GM23338 (cell line): Measurements from ENCODE around the gene DBT. TPM values are rescaled to one million over a fixed set of nuclear protein-coding genes. Genes with fewer than 3 reads are reported as not detected.
A peak's percentile ranks its signal among the peaks of the same experiment; 100 is the strongest.
"Not testable (repeated sequence)": the region's sequence is repeated elsewhere in the genome, so short reads cannot be mapped to it uniquely, and the experiment has no call there.

Source experiments
- ATAC-seq: fragments of 200-7000 bp; cut with Tn5 transposase; 3 replicates; pipeline ENCODE4 v1.9.1; 2020
- DNase-seq: peaks from one replicate; pipeline ENCODE4 v3.0.0-alpha.2; 2015; ENCODE audit warnings: low spot score
- H2AFZ ChIP-seq: fragments of 200-600 bp; sonication (generic); 2 replicates; pipeline ENCODE4 v1.8.0; 2016; ENCODE audit warnings: antibody characterized with exemption, mild to moderate bottlenecking, moderate library complexity
- H3F3A ChIP-seq: fragments of 200-600 bp; sonication (generic); replicated peaks from 2 replicates; pipeline ENCODE4 v1.8.0; 2017; ENCODE audit warnings: antibody characterized with exemption, mixed run types, low read depth
- H3K27ac ChIP-seq: fragments of 200-600 bp; sonication (generic); 2 replicates; pipeline ENCODE4 v1.6.1; 2016; ENCODE audit warnings: low read depth
- H3K27me3 ChIP-seq: fragments of 200-600 bp; sonication (generic); 2 replicates; pipeline ENCODE4 v1.8.0; 2016; ENCODE audit warnings: mild to moderate bottlenecking, mixed run types, moderate library complexity; ENCODE audit not compliant: insufficient read depth
- H3K36me3 ChIP-seq: fragments of 200-600 bp; sonication (generic); 2 replicates; pipeline ENCODE4 v1.8.0; 2016; ENCODE audit warnings: mild to moderate bottlenecking; ENCODE audit not compliant: insufficient read depth
- H3K4me1 ChIP-seq: fragments of 200-600 bp; sonication (generic); 2 replicates; pipeline ENCODE4 v1.8.0; 2016; ENCODE audit warnings: mild to moderate bottlenecking, moderate library complexity; ENCODE audit not compliant: insufficient read depth
- H3K4me2 ChIP-seq: fragments of 200-600 bp; sonication (generic); 2 replicates; pipeline ENCODE4 v1.7.1; 2017; ENCODE audit warnings: mixed run types
- H3K4me3 ChIP-seq: fragments of 200-600 bp; sonication (generic); 2 replicates; pipeline ENCODE4 v1.6.1; 2016; ENCODE audit warnings: mixed run types
- H3K79me2 ChIP-seq: fragments of 200-600 bp; sonication (generic); replicated peaks from 2 replicates; pipeline ENCODE4 v1.8.0; 2017; ENCODE audit warnings: mild to moderate bottlenecking; ENCODE audit not compliant: insufficient read depth
- H3K9me2 ChIP-seq: fragments of 200-600 bp; sonication (generic); 2 replicates; pipeline ENCODE4 v1.8.0; 2017; ENCODE audit not compliant: insufficient read depth
- H4K20me1 ChIP-seq: fragments of 200-600 bp; sonication (generic); replicated peaks from 2 replicates; pipeline ENCODE4 v1.8.0; 2017; ENCODE audit warnings: mild to moderate bottlenecking; ENCODE audit not compliant: insufficient read depth
- H3K27ac Mint-ChIP-seq: 2 replicates; pipeline ENCODE4 v1.8.0; 2020; ENCODE audit warnings: inconsistent platforms, mild to moderate bottlenecking, moderate library complexity, mixed read lengths
- H3K27me3 Mint-ChIP-seq: 3 replicates; pipeline ENCODE4 v1.8.0; 2022; ENCODE audit warnings: low read depth, mild to moderate bottlenecking, moderate library complexity, mixed read lengths, inconsistent platforms; ENCODE audit not compliant: insufficient read depth, poor library complexity
- H3K36me3 Mint-ChIP-seq: 3 replicates; pipeline ENCODE4 v1.8.0; 2021; ENCODE audit warnings: low read depth, mild to moderate bottlenecking, inconsistent platforms, moderate library complexity, mixed read lengths
- H3K4me1 Mint-ChIP-seq: 3 replicates; pipeline ENCODE4 v1.8.0; 2020; ENCODE audit warnings: mild to moderate bottlenecking, inconsistent platforms, mixed read lengths
- H3K4me3 Mint-ChIP-seq: 3 replicates; pipeline ENCODE4 v1.8.0; 2021; ENCODE audit warnings: moderate library complexity, mild to moderate bottlenecking, inconsistent platforms, mixed read lengths
- H3K9me3 Mint-ChIP-seq: 3 replicates; pipeline ENCODE4 v1.8.0; 2020; ENCODE audit warnings: moderate library complexity, mild to moderate bottlenecking, inconsistent platforms, mixed read lengths
- CREB1 ChIP-seq: fragments of 250-450 bp; sonication (Bioruptor Pico); IDR thresholded peaks from 2 replicates; pipeline ENCODE4 v1.5.0; 2020; ENCODE audit warnings: low read depth, mild to moderate bottlenecking, moderate library complexity
- CTCF ChIP-seq, 2 experiments: fragments of 200-600 bp in 1 of 2; sonication (generic) in 1 of 2; conservative IDR thresholded peaks; 2 replicates each; pipeline versions ENCODE4 v1.5.1 to v1.6.1; 2016 to 2017; ENCODE audit warnings: antibody characterized with exemption in 2 of 2, low read depth in 2 of 2, mild to moderate bottlenecking in 2 of 2, moderate library complexity in 1 of 2
- EZH2 ChIP-seq: fragments of 200-600 bp; sonication (generic); IDR thresholded peaks from one replicate; pipeline ENCODE4 v1.8.0; 2017; ENCODE audit warnings: antibody characterized with exemption, mild to moderate bottlenecking, low read depth; ENCODE audit not compliant: unreplicated experiment
- EZH2phosphoT487 ChIP-seq: fragments of 200-600 bp; sonication (generic); IDR thresholded peaks from one replicate; pipeline ENCODE4 v1.8.1; 2018; ENCODE audit warnings: antibody characterized with exemption; ENCODE audit not compliant: unreplicated experiment
- JUNB ChIP-seq: IDR thresholded peaks from one replicate; pipeline ENCODE4 v1.6.1; 2016; ENCODE audit warnings: antibody characterized with exemption; ENCODE audit not compliant: unreplicated experiment
- NANOG ChIP-seq: IDR thresholded peaks from 2 replicates; pipeline ENCODE4 v1.6.1; 2016; ENCODE audit warnings: antibody characterized with exemption, borderline replicate concordance
- POLR2AphosphoS5 ChIP-seq: IDR thresholded peaks from 2 replicates; pipeline ENCODE4 v1.6.1; 2016; ENCODE audit warnings: antibody characterized with exemption, low read depth
- REST ChIP-seq: IDR thresholded peaks from one replicate; pipeline ENCODE4 v1.6.1; 2018; ENCODE audit warnings: antibody characterized with exemption; ENCODE audit not compliant: unreplicated experiment
- STAT1 ChIP-seq: IDR thresholded peaks from one replicate; pipeline ENCODE4 v1.6.1; 2016; ENCODE audit warnings: antibody characterized with exemption; ENCODE audit not compliant: unreplicated experiment
- ZNF114 ChIP-seq: fragments of 250-450 bp; sonication (Bioruptor Pico); IDR thresholded peaks from 2 replicates; pipeline ENCODE4 v1.5.0; 2020; ENCODE audit warnings: mild to moderate bottlenecking, moderate library complexity
- polyA plus RNA-seq: library from polyadenylated mRNA; unstranded; fragments of >200 nt; fragmentation: Nextera tagmentation; extraction: Ambion mirVana; gene quantifications from 2 replicates; pipeline ENCODE4 v1.2.1, GENCODE V29; 2016
- total RNA-seq: library from RNA; depleted of rRNA; stranded (reverse); fragments of >200 nt; shearing (Covaris generic); gene quantifications from 2 replicates; pipeline ENCODE4 v1.2.3, GENCODE V29; 2014

DBT gene
- total and polyA plus RNA-seq, 2 experiments from 2014 or later = 8.1 to 14.7 TPM

- H3K4me3 ChIP-seq = no peak overlapping the region
- no peaks in the 10 kb centered on the region for H4K20me1 ChIP-seq
- no peaks in the 10 kb centered on the region for H3F3A ChIP-seq
- Mint-ChIP-seq H3K36me3 (peaks cover 63% of the 10 kb centered on the region), H3K4me3 (no peak overlapping the region), H3K9me3 (no peaks in the 10 kb centered on the region), H3K27ac (no peak overlapping the region; the same call in 1 of the 2 replicates), H3K27me3 (no peaks in the 10 kb centered on the region), H3K4me1 (peaks cover 7% of the 10 kb centered on the region; the same call in 2 of the 3 replicates)
- no peaks in the 10 kb centered on the region for H3K27me3 ChIP-seq
- H3K9me2 ChIP-seq = no peaks in the 10 kb centered on the region
- H3K4me2 ChIP-seq = no peak overlapping the region
- H2AFZ ChIP-seq = no peak overlapping the region
- peaks cover 15% of the 10 kb centered on the region for H3K36me3 ChIP-seq
- TF ChIP-seq EZH2phosphoT487 = no peak
- no peak for TF ChIP-seq CTCF (conservative IDR thresholded peaks at IDR 0.05; ENCODE audit: low read depth in 2 of 2)
- no peak for TF ChIP-seq STAT1
- no peak for TF ChIP-seq ZNF114 (CRISPR knock-in tag)
- H3K27ac ChIP-seq = no peak overlapping the region
- no peaks in the 10 kb centered on the region for H3K4me1 ChIP-seq
- DNase-seq = no peak
- ATAC-seq = no peak
- no peaks in the 10 kb centered on the region for H3K79me2 ChIP-seq
These were observed 15.2 kb downstream of the DBT start for GRCh38 chr1:100234432-100234831.

GRCh38 chr1:100233566-100233965, 16.1 kb downstream of the DBT start:
- not testable (repeated sequence) for H3K4me3 ChIP-seq, ATAC-seq, H3K4me2 ChIP-seq, H3K4me3 Mint-ChIP-seq, H2AFZ ChIP-seq, H3K4me1 Mint-ChIP-seq, H3K4me1 ChIP-seq, H3K79me2 ChIP-seq, H3K9me3 Mint-ChIP-seq, H3K27me3 ChIP-seq, H4K20me1 ChIP-seq, H3K27me3 Mint-ChIP-seq, H3F3A ChIP-seq, H3K9me2 ChIP-seq
- Histone ChIP-seq H3K36me3 (peaks cover 17% of the 10 kb centered on the region), H3K27ac (0 out of 2 replicates have a peak overlapping the region, but pooled peaks have one; percentile 5)
- Mint-ChIP-seq H3K36me3 (peaks cover 57% of the 10 kb centered on the region), H3K27ac (peak overlapping the region; percentile 63; the same call in 1 of the 2 replicates)
- DNase-seq = peak; percentile 24

- Mint-ChIP-seq H3K27ac (no peak overlapping the region), H3K36me3 (peaks cover 57% of the 10 kb centered on the region), H3K4me1 (peaks cover 7% of the 10 kb centered on the region; the same call in 2 of the 3 replicates), H3K4me3 (no peak overlapping the region), H3K27me3 (no peaks in the 10 kb centered on the region), H3K9me3 (no peaks in the 10 kb centered on the region)
- Histone ChIP-seq H3K79me2 (no peaks in the 10 kb centered on the region), H3K4me2 (no peak overlapping the region), H4K20me1 (no peaks in the 10 kb centered on the region), H3K36me3 (peaks cover 17% of the 10 kb centered on the region), H2AFZ (no peak overlapping the region), H3K4me1 (no peaks in the 10 kb centered on the region), H3K9me2 (no peaks in the 10 kb centered on the region), H3K4me3 (no peak overlapping the region), H3K27ac (no peak overlapping the region), H3K27me3 (no peaks in the 10 kb centered on the region), H3F3A (no peaks in the 10 kb centered on the region)
- no peak for ATAC-seq
- DNase-seq = no peak
- TF ChIP-seq EZH2 = no peak
- TF ChIP-seq ZNF114 (CRISPR knock-in tag) = no peak
- no peak for TF ChIP-seq NANOG
- no peak for TF ChIP-seq JUNB
- no peak for TF ChIP-seq REST
- no peak for TF ChIP-seq POLR2AphosphoS5
- no peak for TF ChIP-seq STAT1
- TF ChIP-seq CTCF (conservative IDR thresholded peaks at IDR 0.05; ENCODE audit: low read depth in 2 of 2) = no peak
- no peak for TF ChIP-seq CREB1 (CRISPR knock-in tag)
- no peak for TF ChIP-seq EZH2phosphoT487
These were observed 17.5 kb downstream of the DBT start for GRCh38 chr1:100232156-100232555.
